GM12878 (cell line): ENCODE results near the gene EPAS1.

Source experiments
- WRNIP1 ChIP-seq: IDR thresholded peaks from 2 replicates; pipeline ENCODE4 v1.6.1; 2011; ENCODE audit warnings: low read depth, low read length, improper control_type of control experiment, borderline replicate concordance
- TF ChIP-seq, protein P1 (sequence below), 3 experiments: IDR thresholded peaks in 2 of 3; conservative IDR thresholded peaks in 1 of 3; 2 replicates each; pipeline ENCODE4 v1.5.1; 2011; ENCODE audit warnings: low read depth in 3 of 3, low read length in 3 of 3, mild to moderate bottlenecking in 3 of 3, control low read depth in 2 of 3, moderate library complexity in 2 of 3, inconsistent platforms in 1 of 3, mixed read lengths in 1 of 3; ENCODE audit not compliant: control insufficient read depth in 2 of 3, insufficient read depth in 1 of 3; ENCODE audit errors: extremely low read depth in 1 of 3
- TF ChIP-seq, protein P2 (sequence below): fragments of 450-650 bp; IDR thresholded peaks from 2 replicates; pipeline ENCODE4 v1.6.1; 2014; ENCODE audit warnings: mild to moderate bottlenecking

DNA sequence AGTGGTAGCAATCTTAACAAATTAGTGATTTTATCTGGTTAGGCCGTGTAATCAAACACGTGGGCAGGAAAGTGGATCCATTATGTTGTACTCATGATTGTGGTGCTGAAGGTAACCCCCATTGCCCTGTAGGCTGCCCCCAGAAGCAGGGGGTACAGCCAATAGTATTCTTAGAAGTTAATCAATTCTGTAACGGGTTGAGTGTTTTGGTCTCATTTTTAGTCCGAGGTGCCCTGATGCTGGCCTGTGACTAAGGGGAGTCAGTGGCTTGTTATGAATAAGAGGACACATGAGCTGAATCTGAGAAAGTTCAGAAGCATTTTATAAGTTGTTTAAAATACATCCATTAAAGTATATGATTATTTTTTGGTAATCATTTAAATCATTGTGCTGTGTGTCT is 8.6 kb downstream of the EPAS1 start:
- TF ChIP-seq, protein P1, sequence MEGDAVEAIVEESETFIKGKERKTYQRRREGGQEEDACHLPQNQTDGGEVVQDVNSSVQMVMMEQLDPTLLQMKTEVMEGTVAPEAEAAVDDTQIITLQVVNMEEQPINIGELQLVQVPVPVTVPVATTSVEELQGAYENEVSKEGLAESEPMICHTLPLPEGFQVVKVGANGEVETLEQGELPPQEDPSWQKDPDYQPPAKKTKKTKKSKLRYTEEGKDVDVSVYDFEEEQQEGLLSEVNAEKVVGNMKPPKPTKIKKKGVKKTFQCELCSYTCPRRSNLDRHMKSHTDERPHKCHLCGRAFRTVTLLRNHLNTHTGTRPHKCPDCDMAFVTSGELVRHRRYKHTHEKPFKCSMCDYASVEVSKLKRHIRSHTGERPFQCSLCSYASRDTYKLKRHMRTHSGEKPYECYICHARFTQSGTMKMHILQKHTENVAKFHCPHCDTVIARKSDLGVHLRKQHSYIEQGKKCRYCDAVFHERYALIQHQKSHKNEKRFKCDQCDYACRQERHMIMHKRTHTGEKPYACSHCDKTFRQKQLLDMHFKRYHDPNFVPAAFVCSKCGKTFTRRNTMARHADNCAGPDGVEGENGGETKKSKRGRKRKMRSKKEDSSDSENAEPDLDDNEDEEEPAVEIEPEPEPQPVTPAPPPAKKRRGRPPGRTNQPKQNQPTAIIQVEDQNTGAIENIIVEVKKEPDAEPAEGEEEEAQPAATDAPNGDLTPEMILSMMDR (IDR thresholded peaks at IDR 0.05 in 2 of 3, conservative IDR thresholded peaks at IDR 0.05 in 1 of 3; ENCODE audit: control insufficient read depth in 2 of 3, extremely low read depth in 1 of 3, insufficient read depth in 1 of 3, low read depth in 3 of 3, low read length in 3 of 3), result no peak
- TF ChIP-seq WRNIP1, result no peak
- TF ChIP-seq, protein P2, sequence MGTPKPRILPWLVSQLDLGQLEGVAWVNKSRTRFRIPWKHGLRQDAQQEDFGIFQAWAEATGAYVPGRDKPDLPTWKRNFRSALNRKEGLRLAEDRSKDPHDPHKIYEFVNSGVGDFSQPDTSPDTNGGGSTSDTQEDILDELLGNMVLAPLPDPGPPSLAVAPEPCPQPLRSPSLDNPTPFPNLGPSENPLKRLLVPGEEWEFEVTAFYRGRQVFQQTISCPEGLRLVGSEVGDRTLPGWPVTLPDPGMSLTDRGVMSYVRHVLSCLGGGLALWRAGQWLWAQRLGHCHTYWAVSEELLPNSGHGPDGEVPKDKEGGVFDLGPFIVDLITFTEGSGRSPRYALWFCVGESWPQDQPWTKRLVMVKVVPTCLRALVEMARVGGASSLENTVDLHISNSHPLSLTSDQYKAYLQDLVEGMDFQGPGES, result no peak
